ENCODE data around the gene TMEM145.

TMEM145 gene

GRCh38 chr19:42344336-42344893 lies 31.3 kb downstream of the TMEM145 start:
- DNase-seq: no peak
- Histone ChIP-seq H3K14ac (ENCODE audit: low read length in 2 of 2) (no peak overlapping the region), H2BK12ac (ENCODE audit: low read length in 2 of 2) (no peak overlapping the region), H3K4me2 (ENCODE audit: low read length, poor library complexity, severe bottlenecking) (no peak overlapping the region), H3K18ac (ENCODE audit: low read depth in 1 of 2, low read length in 2 of 2) (no peak overlapping the region), H2BK5ac (ENCODE audit: low read depth, low read length, poor library complexity, severe bottlenecking) (no peak overlapping the region), H4K91ac (ENCODE audit: low read length) (no peak overlapping the region), H2AFZ (ENCODE audit: low read depth, low read length) (no peak overlapping the region), H3K4me1 (ENCODE audit: control insufficient read depth, insufficient read depth, low read depth, low read length) (peaks cover 1% of the 10 kb centered on the region), H2BK120ac (ENCODE audit: low read depth, low read length) (no peak overlapping the region), H3K27ac (ENCODE audit: low read length, poor library complexity, severe bottlenecking) (no peak overlapping the region), H3K27me3 (ENCODE audit: control insufficient read depth in 1 of 2, insufficient read depth in 1 of 2, low read length in 2 of 2) (no peaks in the 10 kb centered on the region), H3K9me3 (ENCODE audit: control insufficient read depth, low read length) (no peaks in the 10 kb centered on the region), H3K79me1 (replicated peaks; ENCODE audit: low read length, poor library complexity, severe bottlenecking) (peaks cover 14% of the 10 kb centered on the region), H3K4ac (ENCODE audit: low read depth in 1 of 2, low read length in 2 of 2) (no peak overlapping the region), H4K8ac (ENCODE audit: low read length) (no peak overlapping the region), H2AK5ac (ENCODE audit: low read length, severe bottlenecking) (no peak overlapping the region), H2BK15ac (ENCODE audit: low read depth, poor library complexity, severe bottlenecking) (peak overlapping the region; percentile 13), H3K36me3 (ENCODE audit: control insufficient read depth in 1 of 2, insufficient read depth in 2 of 2, low read depth in 1 of 2, low read length in 2 of 2) (peaks cover 23 to 40% of the 10 kb centered on the region in 2 experiments), H3K9ac (ENCODE audit: low read length) (no peak overlapping the region), H3K4me3 (ENCODE audit: insufficient read depth in 1 of 2, low read depth in 1 of 2, low read length in 2 of 2) (no peak overlapping the region), H3K23ac (ENCODE audit: low read length in 2 of 2) (no peak overlapping the region)
- WGBS: 97% methylated on average over 16 of the region's 18 CpGs

GRCh38 chr19:42345191-42345812 lies 32.2 kb downstream of the TMEM145 start:
- peak; percentile 14 for DNase-seq
- Histone ChIP-seq H4K8ac (ENCODE audit: low read length) (no peak overlapping the region), H3K4me3 (ENCODE audit: insufficient read depth in 1 of 2, low read depth in 1 of 2, low read length in 2 of 2) (no peak overlapping the region), H3K4me1 (ENCODE audit: control insufficient read depth, insufficient read depth, low read depth, low read length) (peaks cover 1% of the 10 kb centered on the region), H2AK5ac (ENCODE audit: low read length, severe bottlenecking) (no peak overlapping the region), H3K9me3 (ENCODE audit: control insufficient read depth, low read length) (no peaks in the 10 kb centered on the region), H2BK120ac (ENCODE audit: low read depth, low read length) (no peak overlapping the region), H2BK15ac (ENCODE audit: low read depth, poor library complexity, severe bottlenecking) (no peak overlapping the region), H3K4ac (ENCODE audit: low read depth in 1 of 2, low read length in 2 of 2) (no peak overlapping the region), H2BK12ac (ENCODE audit: low read length in 2 of 2) (no peak overlapping the region), H3K27ac (ENCODE audit: low read length, poor library complexity, severe bottlenecking) (no peak overlapping the region), H3K9ac (ENCODE audit: low read length) (no peak overlapping the region), H3K18ac (ENCODE audit: low read depth in 1 of 2, low read length in 2 of 2) (no peak overlapping the region), H3K23ac (ENCODE audit: low read length in 2 of 2) (no peak overlapping the region), H3K79me1 (replicated peaks; ENCODE audit: low read length, poor library complexity, severe bottlenecking) (peaks cover 12% of the 10 kb centered on the region), H3K27me3 (ENCODE audit: control insufficient read depth in 1 of 2, insufficient read depth in 1 of 2, low read length in 2 of 2) (no peaks in the 10 kb centered on the region), H3K4me2 (ENCODE audit: low read length, poor library complexity, severe bottlenecking) (no peak overlapping the region), H4K91ac (ENCODE audit: low read length) (no peak overlapping the region), H2BK5ac (ENCODE audit: low read depth, low read length, poor library complexity, severe bottlenecking) (no peak overlapping the region), H3K36me3 (ENCODE audit: control insufficient read depth in 1 of 2, insufficient read depth in 2 of 2, low read depth in 1 of 2, low read length in 2 of 2) (peaks cover 23 to 48% of the 10 kb centered on the region in 2 experiments), H3K14ac (ENCODE audit: low read length in 2 of 2) (no peak overlapping the region), H2AFZ (ENCODE audit: low read depth, low read length) (no peak overlapping the region)
- 93% methylated on average over 5 of the region's 6 CpGs for WGBS

DNA sequence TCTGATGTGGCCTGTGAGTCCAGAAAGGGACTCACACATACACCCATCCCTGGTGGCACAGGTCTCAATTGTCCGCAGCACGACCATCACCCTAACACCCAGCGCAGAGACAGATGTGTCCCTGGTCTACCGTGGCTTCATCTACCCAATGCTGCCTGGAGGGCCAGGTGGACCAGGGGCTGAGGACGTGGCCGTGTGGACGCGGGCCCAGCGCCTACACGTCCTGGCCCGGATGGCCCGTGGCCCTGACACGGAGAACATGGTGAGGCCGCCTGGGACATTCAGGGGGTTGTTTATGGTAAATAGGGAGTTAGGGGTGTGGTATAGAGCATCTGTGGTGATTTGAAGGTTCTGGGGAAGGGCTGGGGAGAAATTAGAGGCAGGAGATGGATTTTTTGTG lies 35.1 kb downstream of the TMEM145 start:
- 97% methylated on average over 14 of the region's 14 CpGs for WGBS
- Histone ChIP-seq H2AK5ac (ENCODE audit: low read length, severe bottlenecking) (no peak overlapping the region), H3K9ac (ENCODE audit: low read length) (no peak overlapping the region), H3K4me3 (ENCODE audit: insufficient read depth in 1 of 2, low read depth in 1 of 2, low read length in 2 of 2) (no peak overlapping the region), H4K91ac (ENCODE audit: low read length) (no peak overlapping the region), H3K9me3 (ENCODE audit: control insufficient read depth, low read length) (no peaks in the 10 kb centered on the region), H2BK12ac (ENCODE audit: low read length in 2 of 2) (no peak overlapping the region), H2BK15ac (ENCODE audit: low read depth, poor library complexity, severe bottlenecking) (no peak overlapping the region), H3K79me1 (replicated peaks; ENCODE audit: low read length, poor library complexity, severe bottlenecking) (peaks cover 3% of the 10 kb centered on the region), H3K4me2 (ENCODE audit: low read length, poor library complexity, severe bottlenecking) (no peak overlapping the region), H3K27me3 (ENCODE audit: control insufficient read depth in 1 of 2, insufficient read depth in 1 of 2, low read length in 2 of 2) (no peaks in the 10 kb centered on the region), H3K4ac (ENCODE audit: low read depth in 1 of 2, low read length in 2 of 2) (no peak overlapping the region), H3K27ac (ENCODE audit: low read length, poor library complexity, severe bottlenecking) (no peak overlapping the region), H2BK5ac (ENCODE audit: low read depth, low read length, poor library complexity, severe bottlenecking) (no peak overlapping the region), H3K18ac (ENCODE audit: low read depth in 1 of 2, low read length in 2 of 2) (no peak overlapping the region), H2BK120ac (ENCODE audit: low read depth, low read length) (no peak overlapping the region), H3K23ac (ENCODE audit: low read length in 2 of 2) (no peak overlapping the region), H4K8ac (ENCODE audit: low read length) (no peak overlapping the region), H3K36me3 (ENCODE audit: control insufficient read depth in 1 of 2, insufficient read depth in 2 of 2, low read depth in 1 of 2, low read length in 2 of 2) (peaks cover 20 to 62% of the 10 kb centered on the region in 2 experiments), H3K4me1 (ENCODE audit: control insufficient read depth, insufficient read depth, low read depth, low read length) (peaks cover 1% of the 10 kb centered on the region), H2AFZ (ENCODE audit: low read depth, low read length) (no peak overlapping the region), H3K14ac (ENCODE audit: low read length in 2 of 2) (no peak overlapping the region)
- DNase-seq: no peak

DNA sequence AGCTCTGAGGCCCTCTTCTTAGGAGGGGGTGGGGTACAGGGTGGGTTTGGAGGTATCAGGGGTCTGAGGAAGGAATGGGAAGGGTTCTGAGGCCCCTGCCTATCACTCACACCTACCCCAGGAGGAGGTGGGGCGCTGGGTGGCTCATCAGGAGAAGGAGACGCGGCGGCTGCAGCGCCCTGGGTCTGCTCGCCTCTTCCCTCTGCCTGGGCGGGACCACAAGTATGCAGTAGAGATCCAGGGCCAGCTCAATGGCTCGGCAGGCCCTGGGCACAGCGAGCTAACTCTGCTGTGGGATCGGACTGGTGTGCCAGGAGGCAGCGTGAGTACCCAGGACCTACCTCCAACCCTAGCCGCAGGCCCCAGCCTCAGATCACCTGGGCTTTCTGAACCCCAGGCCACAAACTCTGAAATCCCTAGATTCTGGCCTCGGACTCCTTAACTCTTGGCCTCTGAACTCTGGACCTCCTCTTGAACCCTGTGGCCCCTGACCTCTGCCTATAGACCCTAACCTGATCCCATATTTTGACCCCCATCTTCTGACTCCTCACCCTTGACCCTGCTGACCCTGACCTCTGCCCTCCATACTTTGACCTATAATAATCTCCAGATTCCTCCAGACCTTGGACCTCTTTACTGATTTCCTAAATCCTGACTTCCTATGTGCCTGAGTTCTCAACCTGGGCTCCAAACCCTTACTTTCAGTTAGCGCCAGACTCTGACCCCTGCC lies 36.4 kb downstream of the TMEM145 start:
- Histone ChIP-seq H3K23ac (ENCODE audit: low read length in 2 of 2) (no peak overlapping the region), H2BK120ac (ENCODE audit: low read depth, low read length) (no peak overlapping the region), H3K4me3 (ENCODE audit: insufficient read depth in 1 of 2, low read depth in 1 of 2, low read length in 2 of 2) (no peak overlapping the region), H3K36me3 (ENCODE audit: control insufficient read depth in 1 of 2, insufficient read depth in 2 of 2, low read depth in 1 of 2, low read length in 2 of 2) (peaks cover 25 to 60% of the 10 kb centered on the region in 2 experiments), H3K27ac (ENCODE audit: low read length, poor library complexity, severe bottlenecking) (no peak overlapping the region), H3K4me2 (ENCODE audit: low read length, poor library complexity, severe bottlenecking) (no peak overlapping the region), H2BK15ac (ENCODE audit: low read depth, poor library complexity, severe bottlenecking) (no peak overlapping the region), H3K79me1 (replicated peaks; ENCODE audit: low read length, poor library complexity, severe bottlenecking) (peaks cover 2% of the 10 kb centered on the region), H2AFZ (ENCODE audit: low read depth, low read length) (no peak overlapping the region), H2AK5ac (ENCODE audit: low read length, severe bottlenecking) (no peak overlapping the region), H3K4ac (ENCODE audit: low read depth in 1 of 2, low read length in 2 of 2) (no peak overlapping the region), H3K4me1 (ENCODE audit: control insufficient read depth, insufficient read depth, low read depth, low read length) (peaks cover 1% of the 10 kb centered on the region), H3K18ac (ENCODE audit: low read depth in 1 of 2, low read length in 2 of 2) (no peak overlapping the region), H4K8ac (ENCODE audit: low read length) (no peak overlapping the region), H3K9me3 (ENCODE audit: control insufficient read depth, low read length) (no peaks in the 10 kb centered on the region), H3K27me3 (ENCODE audit: control insufficient read depth in 1 of 2, insufficient read depth in 1 of 2, low read length in 2 of 2) (no peaks in the 10 kb centered on the region), H2BK5ac (ENCODE audit: low read depth, low read length, poor library complexity, severe bottlenecking) (no peak overlapping the region), H3K9ac (ENCODE audit: low read length) (no peak overlapping the region), H3K14ac (ENCODE audit: low read length in 2 of 2) (no peak overlapping the region), H4K91ac (ENCODE audit: low read length) (no peak overlapping the region), H2BK12ac (ENCODE audit: low read length in 2 of 2) (no peak overlapping the region)
- 91% methylated on average over 14 of the region's 14 CpGs for WGBS
- no peak for DNase-seq
